NCI-H2081 treated with DMSO at 0.1 percent for 48 hours (cell line): ENCODE results near the gene KCNQ1OT1.
"Not testable (repeated sequence)": the region's sequence is repeated elsewhere in the genome, so short reads cannot be mapped to it uniquely, and the experiment has no call there.

Experiments
- DNase-seq: peaks from one replicate; lab custom pipeline; 2025; lab: John Stamatoyannopoulos, UW

KCNQ1OT1 gene

DNA sequence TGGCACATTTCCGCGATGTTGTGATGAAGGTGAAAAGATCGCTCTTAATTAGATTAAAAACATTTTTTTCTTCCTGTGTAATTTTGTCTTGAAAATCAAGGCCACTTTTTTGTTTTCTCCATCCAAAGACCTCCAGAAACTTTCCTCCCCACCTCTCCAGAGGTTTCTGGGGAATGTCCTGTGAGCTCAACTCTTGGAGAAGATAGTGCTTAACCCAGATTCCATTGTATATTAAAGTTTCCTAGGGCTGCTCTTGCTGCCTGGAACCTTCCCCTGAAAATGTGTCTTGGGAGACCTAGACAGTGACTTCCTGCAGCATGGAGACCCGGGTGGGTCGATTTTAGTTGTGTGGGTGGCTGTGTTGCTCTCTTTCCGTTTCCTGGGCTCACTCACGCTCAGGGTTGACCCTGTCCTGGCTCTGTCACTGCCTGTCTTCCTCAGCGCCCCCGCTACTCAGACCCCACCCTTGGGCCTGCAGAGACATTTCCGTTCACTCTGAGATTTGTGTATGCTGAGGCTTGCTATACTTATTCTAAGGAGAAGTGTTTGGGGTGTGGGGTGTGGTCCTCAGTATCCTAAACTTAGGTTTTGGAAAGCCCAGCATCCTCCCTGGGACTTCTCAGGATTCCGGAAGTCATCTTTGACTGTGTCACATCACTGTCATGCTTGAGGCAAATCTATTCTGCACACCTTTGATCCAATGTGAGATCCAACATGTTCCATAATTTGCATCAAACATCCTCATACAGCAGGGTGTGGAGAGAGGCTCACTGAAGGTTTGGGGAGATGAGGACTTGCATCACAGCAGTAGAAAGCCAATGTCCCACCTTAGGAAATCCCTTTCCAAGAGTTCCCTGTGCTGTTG is 47.2 kb downstream of the KCNQ1OT1 start:
- no peak for DNase-seq

DNA sequence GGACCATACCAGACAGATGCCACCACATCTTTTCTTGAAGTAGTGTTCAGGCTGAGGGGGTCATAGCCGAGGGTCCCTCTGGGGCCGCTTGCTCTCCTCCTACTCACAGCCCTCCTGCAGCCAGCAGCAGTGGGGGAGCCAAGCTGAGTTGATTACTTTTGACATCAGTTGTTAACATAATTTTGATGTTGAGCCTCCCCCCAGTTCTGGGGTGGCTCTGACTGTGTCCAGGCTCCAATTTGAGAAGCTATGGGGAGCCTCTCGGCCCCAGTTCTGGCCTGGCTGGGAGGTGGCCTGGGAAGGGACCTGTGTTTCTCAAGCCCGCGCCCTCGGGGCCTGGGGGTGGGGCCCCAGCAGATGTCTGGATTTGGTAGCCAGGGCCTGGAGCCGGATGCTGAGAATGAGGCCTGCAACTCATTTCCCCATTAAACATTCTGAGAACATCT is 47.9 kb downstream of the KCNQ1OT1 start:
- DNase-seq: no peak

DNA sequence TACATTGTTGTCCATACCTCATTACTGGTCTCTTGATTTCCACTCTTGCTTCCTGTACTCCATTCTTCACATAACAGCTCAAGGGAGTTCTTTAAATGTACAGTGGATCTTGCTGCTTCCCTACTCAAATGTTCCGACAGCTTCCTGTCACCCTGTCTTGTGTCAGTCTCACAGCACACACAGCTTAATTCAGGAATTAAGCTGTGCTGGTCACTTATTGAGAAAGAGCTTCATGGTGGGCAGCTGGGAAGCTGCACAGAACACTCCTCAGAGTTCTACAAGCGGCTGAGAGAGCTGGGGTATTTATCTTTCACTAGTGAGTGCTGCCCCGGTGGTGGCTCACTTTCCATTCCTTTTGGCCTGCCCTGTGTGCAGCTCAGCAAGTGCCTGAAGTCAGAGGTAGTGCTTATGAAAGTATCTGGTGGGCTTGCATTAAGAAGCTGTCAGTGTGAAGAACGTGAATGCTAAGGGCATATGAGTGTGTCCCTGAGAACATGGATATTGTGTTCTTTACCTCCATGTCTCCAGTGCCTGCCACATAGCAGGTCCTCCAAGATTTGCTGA is 48.7 kb downstream of the KCNQ1OT1 start:
- no peak for DNase-seq

DNA sequence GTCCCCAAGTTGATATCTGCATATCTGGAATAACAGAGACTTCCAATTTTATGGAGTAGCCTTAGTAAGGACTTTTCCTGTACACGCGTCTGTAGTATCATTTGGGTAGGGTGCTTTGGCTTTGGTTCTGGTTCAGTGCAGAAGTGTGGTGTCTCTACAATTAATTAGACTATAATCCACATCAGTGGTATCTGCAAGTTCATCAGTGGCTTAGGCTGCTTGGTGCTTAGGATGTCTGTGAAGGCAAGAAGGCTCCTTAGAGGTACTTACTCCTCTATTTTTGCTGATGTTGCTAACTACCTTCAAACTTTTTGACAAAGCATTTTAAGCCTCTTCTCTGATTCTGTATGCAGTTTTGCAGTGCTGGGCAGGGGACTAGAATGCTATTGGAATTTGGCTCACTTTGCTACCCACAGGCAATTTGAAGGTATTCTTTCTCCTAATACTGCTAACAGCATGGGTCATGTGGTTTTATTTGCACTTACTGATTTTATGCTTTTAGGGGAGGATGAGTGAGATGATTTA is 49.4 kb downstream of the KCNQ1OT1 start:
- no peak for DNase-seq

- no peak for DNase-seq
Measured at GRCh38 chr11:2649848-2650247, 49.9 kb downstream of the KCNQ1OT1 start.

GRCh38 chr11:2649400-2649799 is 50.4 kb downstream of the KCNQ1OT1 start:
- no peak for DNase-seq

GRCh38 chr11:2647953-2648352 is 51.8 kb downstream of the KCNQ1OT1 start:
- no peak for DNase-seq

GRCh38 chr11:2647167-2647566 is 52.6 kb downstream of the KCNQ1OT1 start:
- DNase-seq: no peak

- no peak for DNase-seq
Measured at GRCh38 chr11:2645779-2646118, 54.0 kb downstream of the KCNQ1OT1 start.

DNA sequence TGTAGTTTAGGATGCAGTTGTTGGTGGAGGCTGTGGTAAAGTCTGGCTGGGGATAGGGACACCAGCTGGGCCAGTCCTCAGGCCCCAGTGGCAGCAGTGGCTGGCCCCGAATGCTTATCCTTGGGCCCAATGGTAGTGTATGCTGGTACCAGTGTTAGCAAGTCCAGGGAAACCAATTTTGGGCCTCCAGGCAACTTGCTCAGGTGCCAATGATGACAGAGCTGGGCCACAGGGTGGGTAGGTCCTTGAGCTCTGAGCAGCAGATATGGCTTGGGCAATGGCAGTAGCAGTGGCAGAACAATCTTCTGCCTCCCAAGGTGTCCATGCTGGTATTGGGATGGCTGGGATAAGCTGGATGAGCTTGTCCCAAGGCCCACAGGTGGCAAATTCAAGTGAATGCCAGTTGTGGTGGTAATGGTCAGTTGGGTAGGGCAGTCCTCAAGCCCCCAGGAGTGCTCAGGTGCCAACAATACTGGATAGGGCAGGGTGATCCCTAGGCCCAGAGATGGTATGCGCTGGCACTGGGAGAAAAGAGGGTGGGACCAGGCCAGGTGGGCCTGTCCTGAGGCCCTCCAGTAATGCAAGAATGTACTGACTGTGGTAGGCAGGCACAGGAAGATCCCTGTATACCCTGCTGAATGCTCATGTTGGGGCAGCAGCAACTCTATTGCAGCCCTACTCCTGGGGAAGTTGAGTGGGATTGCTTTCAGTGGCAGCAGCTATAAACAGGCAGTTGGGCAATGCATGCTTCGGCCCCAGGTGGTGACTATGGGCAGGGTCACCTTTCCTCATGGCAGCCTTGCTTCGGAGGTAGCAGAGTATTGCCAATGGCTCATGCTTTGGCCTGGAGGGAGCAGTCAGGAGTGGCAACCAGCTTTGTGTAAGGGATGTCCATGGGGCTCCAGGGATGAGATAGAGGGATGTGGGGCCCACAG is 54.7 kb downstream of the KCNQ1OT1 start:
- no peak for DNase-seq

DNA sequence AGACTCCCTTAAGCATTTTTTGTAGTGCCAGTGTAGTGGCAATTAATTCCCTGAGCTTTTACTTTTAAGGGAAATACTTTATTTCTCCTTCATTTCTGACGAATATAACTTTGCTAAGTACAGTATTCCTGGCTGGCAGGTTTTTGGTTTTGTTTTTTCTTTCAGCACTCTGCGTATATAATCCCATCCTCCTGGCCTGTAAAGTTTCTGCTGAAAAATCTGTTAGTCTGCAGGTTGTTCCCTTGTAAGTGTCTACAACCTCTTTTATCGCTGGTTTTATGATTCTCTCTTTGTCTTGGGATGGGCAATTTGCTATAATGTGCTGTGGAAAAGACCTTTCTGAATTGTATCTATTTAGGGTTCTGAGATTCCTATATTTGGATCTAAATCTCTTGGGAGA is 56.0 kb downstream of the KCNQ1OT1 start:
- no peak for DNase-seq

DNA sequence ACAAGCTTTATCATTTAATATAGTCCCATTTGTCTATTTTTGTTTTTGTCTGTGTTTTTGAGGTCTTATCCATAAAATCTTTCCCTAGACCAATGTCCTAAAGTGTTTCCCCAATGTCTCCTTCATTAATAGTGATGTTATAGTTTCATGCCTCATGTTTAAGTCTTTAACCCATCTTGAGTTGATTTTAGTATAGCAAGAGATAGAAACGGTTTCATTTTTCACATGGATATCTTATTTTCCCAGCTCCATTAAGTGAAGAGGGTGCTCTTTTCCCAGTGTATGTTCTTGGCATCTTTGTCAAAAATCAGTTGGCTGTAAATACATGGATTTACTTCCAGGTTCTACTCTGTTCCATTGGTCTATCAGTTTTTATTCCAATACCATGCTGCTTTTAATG is 58.2 kb downstream of the KCNQ1OT1 start:
- no peak for DNase-seq

GRCh38 chr11:2639763-2640162 is 60.0 kb downstream of the KCNQ1OT1 start:
- not testable (repeated sequence) for DNase-seq

- no peak for DNase-seq
Measured at GRCh38 chr11:2631161-2631560, 68.6 kb downstream of the KCNQ1OT1 start.

GRCh38 chr11:2630679-2631078 is 69.1 kb downstream of the KCNQ1OT1 start:
- no peak for DNase-seq

- no peak for DNase-seq
Measured at GRCh38 chr11:2625183-2625582, 74.6 kb downstream of the KCNQ1OT1 start.

GRCh38 chr11:2621894-2622293 is 77.9 kb downstream of the KCNQ1OT1 start:
- DNase-seq: no peak

GRCh38 chr11:2612884-2613571 is 86.8 kb downstream of the KCNQ1OT1 start:
- no peak for DNase-seq

DNA sequence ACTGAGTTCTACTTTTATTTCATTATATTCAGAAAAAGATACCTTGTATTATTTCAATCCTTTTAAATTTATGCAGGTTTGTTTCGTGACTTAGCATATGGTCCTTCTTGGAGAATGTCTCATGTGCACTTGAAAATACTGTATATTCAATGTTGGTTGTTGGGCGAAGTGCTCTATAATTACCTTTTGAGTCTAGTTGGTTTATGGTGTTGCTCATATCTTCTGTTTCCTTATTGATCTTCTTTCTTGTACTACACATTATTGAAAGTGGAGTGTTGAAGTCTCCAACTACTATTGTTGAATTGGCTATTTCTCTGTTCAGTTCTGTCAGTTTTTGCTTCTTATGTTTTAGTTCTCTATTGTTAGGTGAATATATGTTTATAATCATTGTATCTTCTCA is 90.4 kb downstream of the KCNQ1OT1 start:
- DNase-seq: no peak

DNA sequence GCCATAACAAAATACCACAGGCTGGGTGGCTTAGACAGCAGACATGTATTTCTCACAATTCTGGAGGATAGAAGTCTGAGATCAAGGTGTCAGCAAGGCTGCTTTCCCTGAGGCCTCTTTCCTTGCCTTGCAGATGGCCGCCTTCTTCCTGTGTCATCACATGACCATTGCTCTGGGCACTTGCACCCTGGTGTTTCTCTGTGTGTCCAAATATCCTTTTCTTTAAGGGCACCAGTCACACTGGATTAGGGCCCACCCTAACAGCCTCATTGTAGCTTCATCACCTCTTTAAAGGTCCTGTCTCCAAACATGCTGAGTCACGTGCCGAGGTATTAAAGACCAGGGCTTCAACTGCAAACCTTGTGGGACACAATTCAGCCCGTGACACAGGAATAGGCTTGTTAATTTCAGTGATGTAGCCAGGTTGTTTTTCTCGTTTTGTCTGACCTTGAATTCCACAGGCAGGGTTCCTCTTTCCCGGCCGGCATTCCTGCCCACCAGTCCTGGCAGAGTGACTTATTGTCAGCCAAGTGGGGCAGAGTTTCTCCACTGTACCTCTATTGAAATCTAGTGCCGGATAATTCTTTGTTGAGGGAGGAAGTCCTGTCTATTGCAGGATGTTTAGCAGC is 100.1 kb downstream of the KCNQ1OT1 start:
- DNase-seq: no peak

GRCh38 chr11:2595204-2595603 is 104.6 kb downstream of the KCNQ1OT1 start:
- DNase-seq: no peak
